GM19468 (cell line): Measurements from ENCODE around the gene CA5A.
"Not testable (repeated sequence)": the region's sequence is repeated elsewhere in the genome, so short reads cannot be mapped to it uniquely, and the experiment has no call there.

Source experiments
- ATAC-seq: cut with Tn5 transposase; IDR thresholded peaks from one replicate; pipeline ENCODE4 v1.9.1; 2021; ENCODE audit warnings: mild to moderate bottlenecking, moderate library complexity, moderate number of reproducible peaks; ENCODE audit not compliant: unreplicated experiment; ENCODE audit errors: extremely low read depth

CA5A gene

DNA sequence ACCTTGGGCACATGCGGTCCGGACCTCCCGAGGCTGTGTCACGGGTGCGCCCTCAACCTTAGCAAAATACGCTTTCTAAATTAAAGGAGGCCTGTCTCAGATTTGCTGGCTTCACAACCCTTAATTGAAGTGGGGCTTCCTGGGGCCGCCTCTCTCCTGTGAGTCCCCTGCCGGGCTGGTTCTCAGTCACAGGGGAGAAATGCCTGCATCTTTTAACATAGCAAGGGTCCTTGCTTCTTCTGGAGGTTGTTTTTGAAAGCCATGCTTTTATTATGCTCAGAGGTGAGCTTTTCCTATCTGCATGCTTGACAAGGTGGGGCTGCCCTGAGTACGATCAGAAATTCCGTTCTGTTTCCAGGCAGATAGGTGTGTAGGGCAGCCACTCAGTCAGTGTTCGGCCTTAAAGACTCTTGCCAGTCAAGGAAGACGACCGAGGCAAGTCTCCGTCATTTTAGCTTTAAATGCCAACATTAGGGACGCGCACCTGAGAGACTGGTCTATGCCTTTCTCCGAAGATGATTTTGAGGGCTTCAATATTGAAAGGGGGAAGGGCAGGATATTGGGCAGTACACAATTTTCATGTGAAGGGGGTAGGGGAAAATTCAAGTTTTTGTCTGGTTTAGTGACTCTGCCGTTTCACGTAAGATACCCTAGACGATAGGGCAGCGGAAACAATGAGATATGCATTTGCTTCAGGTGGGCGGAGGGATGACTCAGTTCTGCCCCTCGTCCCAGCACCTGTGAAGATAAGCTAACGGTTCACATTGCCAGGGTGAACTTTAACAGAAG, 61.5 kb downstream of the CA5A start:
- ATAC-seq: no peak

DNA sequence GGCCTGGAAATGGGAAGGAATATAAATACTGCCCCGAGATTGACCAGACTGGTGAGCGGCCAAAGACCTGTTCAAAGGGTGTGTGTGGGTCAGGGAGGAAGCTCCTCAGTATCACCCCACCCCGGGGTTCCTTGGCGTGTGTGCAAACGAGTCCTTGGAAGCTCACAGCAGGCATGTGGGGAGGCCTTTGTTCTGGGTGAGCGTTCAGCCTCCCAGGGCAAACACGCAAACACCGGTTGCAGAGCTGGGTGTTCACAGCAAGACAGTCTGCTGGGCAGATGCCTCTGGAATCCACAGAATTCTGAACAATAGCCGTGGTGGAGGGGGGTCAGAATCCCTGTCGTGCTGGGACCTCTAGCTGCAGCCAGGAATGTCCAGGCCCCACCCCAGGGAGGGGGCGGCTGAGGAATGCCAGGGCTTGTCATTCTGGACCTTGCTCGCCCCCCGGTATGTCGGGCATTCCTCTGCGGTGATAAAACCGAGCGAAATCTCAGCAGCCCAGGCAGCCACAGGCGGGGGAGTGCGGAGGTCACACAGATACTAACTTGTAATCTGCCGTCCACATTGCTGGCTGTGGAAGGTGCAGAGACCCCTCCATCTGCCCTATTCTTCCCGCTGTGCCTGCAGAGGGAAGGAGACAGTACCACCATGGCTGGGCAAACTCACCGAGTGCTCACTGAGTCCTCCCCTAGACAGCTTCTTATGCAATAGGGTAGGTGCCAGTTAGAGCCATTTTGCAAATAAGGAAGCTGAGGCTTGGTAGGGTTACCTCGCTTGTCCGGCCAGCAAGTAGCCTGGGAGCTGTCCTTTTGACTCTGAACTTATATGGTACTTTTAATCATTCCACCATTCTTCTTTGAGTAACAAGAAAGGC, 65.7 kb downstream of the CA5A start:
- ATAC-seq: not testable (repeated sequence)

DNA sequence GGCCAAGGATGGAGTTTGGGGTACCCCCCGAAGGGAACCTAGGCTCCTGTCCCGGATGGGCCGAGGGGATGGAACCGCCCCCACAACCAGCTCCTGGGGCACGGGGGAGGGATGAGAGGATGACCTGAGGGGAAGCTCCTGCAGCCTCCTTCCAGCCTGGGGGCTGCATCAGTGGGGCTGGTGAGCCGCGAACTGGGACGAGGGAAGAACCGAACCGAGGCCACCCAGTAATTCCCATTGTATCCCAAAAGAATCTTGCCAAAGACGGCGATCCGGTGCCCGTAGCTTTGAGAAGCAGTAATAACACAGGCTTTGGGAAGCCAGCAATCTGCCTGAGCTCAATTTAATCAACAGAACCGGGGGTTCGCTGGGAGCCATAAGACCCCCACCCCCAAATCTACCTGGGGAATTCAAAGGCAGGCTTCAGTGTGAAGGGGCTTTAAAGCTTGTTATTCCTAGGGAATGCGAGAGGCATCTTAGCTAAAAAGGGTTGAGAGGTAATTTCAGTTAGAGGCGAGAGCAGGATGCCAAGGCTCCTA, 66.4 kb downstream of the CA5A start:
- ATAC-seq: not testable (repeated sequence)

DNA sequence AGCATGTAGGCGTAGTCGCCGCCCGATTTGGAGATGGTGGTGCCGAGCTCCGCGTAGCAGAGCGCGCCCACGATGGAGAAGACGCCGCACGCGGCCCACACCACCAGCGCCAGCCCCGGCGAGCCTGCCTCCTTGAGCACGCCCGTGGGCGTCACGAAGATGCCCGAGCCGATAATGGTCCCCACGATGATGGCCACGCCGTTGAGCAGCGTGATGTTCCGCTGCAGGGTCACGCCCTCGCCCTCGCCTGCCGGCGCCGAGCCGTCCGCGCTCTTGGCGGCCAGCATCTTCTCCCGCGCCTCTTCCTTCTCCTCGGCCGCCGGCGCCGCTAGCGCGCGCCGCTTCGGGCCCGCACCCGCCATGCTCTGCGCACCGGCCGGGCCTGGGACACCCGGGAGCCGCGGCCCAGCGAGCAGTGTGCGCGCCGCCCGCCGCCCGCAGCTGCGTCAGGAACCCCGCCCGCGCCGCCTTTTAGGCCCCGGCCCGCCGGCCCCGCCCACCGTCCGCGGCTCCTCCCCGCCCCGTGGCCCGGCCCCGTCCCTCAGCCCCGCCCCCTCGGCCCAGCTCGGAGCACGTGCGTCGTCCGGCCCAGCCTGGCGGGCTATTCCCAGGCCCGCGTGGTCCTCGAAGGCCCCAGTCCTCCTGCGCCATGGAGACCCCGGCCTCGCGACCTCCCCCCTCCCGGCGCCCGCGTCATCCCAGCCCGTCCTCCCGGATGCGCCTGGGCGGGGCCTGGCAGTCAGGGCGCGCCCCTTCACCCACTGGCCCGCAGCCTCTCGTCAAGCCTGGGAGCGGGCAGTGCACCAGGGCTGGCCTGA, 67.1 kb downstream of the CA5A start, which contains the start of gene SLC7A5:
Gene SLC7A5, minus strand, starts transcription at position 447 of the 818 bp plus-strand sequence. Its CDS starts 85 bp downstream, at position 362.
- ATAC-seq: not testable (repeated sequence)

DNA sequence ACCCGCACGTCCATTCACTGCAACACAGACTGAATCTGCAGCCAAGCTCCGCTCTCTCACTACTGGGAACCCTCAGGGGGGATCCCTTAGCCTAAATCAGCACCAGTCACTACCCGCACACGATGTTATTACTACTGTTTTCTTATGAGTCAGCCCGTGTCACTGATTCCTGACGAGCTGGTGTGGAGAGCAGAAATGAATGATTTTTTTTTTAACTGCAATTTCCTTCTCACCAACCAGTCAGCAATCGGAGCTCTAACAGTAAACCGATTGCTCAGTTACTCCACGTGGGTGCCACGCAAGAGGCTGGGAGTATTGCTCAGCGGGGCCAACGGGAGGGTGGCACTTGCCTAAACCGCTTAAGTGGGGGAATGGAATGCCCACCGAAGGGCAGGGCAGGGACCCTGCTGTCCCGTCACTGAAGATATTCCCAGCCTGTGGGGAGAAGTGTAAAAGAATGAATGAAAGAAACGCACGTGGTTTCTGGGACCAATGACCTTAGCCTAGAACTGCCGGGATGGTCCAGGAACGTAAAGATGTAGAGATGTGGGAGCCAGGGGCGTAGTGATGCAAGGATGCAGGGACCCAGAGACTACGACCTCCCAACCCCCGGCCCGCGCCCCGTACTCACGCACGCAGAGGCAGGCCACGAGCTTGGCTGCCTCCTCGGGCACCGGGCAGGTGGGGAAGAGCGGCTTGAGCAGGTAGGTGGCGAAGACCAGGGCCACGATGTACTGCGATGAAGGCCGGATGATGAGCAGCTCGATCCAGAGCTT, 67.9 kb downstream of the CA5A start:
- ATAC-seq: not testable (repeated sequence)

DNA sequence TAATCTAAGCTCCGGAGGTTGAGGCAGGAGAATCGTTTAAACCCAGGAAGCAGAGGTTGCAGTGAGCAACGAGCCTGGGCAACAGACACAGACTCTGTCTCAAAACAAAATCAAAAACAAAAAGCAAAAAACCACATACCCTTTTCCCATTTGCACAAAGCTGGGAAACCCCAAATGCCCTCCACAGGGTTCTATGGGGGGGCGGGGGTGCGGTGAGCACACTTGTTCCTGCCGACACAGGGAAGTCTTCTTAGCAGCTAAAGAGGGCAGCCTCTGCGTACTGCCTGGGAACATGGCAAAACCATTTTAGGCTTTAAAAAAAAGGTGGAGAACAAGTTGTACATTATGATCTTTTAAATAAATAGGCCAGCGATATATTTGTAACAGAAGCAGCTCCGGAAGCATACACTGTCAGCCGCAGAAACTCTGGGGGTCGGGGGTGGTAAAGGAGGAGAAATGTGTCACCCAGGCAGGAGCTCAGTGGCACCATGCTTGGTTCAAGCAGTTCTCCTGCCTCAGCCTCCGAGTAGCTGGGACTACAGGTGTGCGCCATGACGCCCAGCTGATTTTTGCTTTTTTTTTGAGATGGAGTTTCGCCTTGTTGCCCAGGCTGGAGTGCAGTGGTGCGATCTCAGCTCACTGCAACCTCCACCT, 70.3 kb downstream of the CA5A start:
- ATAC-seq: not testable (repeated sequence)

DNA sequence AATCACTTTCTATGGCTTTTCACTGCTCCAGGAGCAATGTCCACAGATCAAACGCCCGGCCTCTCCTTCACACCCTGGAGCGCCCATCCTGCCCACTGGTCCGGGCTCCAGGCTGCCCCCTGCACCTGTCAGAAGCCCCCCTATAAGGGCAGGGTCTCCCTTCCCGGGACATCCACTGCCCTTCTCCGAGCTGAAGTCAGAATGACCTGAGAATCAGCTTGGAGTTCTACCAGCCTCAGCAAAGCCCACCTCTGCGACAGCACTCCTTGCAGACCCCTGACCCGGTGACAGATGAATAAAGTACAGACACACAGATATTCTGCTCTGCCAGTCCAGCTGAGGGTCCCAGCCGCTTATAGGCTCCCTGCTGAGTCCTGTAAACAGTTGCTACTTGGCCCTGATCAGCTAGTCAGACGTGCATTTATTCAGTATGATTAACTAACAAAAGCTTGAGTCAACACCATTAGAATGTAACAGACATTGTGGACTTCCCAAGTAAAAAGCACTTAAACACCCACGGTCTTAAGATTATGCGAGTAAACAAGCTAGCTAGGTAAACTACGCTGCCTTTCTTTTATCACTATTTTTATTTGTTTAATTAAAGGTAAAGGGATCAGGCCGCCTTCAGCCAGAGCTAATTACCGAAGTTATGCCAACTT, 71.9 kb downstream of the CA5A start:
- ATAC-seq: no peak

DNA sequence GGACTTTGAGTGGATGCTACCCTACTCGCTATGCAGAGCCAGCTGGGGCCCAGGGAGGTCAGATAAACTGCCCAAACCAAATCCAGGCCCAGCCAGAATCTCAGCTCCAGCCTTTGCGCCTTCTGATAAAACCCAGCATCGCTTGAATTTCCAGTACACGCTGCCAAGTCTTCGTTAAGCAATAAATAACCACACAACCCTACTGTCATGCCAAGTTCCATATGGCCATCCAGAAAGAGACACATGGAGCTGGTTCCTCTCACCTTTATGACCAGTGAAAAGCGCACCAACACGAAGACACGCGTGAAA, 73.0 kb downstream of the CA5A start:
- ATAC-seq: not testable (repeated sequence)

DNA sequence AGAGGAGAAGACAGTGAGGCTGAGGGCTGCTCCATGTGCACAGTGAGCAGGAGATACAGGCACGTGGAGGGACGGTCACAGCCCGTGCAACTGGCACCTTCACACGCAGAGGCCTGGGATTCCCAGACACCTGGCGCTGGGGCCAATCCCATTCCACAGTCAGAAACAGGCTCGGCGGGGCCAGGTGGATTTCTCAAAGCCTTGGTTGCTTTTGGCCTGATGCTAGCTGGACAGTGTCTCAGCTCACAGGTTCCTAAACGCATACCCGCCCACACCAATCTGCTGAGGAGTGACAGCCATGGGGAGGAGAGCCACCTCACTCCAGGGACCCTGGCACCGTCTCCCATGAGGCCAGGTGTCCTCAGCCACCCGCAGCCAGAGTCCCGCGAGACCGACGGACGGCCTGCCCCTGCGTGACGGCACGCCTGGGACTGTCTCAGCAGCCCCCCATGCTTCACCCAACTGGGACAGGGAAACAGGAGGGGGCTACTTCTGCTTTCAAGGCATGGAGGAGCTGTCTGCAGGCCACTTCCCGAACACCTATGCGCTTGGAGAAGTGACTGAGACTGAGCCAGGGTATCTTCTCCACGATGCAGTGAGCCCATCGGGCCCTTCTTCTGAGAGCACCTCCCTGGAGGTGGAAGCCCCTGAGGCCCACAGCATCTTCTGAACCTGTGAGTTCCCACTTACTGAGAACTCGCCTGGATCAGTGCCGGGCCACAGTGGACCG, 73.6 kb downstream of the CA5A start:
- ATAC-seq: not testable (repeated sequence)

DNA sequence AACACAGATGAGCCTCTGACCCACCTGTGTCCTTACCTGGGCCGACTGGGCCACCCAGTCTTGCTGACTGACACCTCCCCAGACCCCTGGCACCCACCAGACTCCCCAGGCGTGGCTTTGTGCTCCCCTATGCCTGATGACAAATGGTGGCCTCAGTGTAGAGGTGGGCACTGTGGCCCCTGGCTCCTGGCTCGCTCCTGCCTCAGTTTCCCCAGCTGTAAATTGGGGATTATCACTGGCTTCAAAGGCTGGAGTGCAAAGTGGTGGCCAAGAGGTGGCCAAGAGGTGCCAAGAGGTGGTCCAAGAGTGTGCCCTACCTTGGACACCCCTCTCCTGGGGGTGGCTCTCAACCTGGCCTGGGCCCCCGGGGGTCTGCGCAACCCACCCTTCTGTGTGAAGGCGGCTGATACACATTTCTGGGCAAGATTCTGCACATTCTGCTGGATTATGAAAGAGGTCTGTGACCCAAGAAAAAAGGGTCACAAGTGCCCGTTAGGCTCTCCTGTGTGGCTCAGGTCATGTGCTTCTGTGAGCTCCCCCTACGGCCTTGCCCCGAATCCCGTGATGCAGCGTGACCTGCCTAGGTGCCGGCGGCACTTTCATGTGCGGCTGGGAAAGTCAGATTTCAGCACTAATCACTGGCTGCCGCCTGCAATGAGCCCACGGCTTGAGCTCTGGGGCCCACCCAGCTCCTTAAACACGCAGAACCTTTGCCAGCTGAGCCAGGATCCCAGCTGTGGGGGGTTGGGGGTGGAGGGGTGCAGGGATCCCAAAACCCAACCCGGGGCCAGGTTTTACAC, 74.8 kb downstream of the CA5A start:
- not testable (repeated sequence) for ATAC-seq

DNA sequence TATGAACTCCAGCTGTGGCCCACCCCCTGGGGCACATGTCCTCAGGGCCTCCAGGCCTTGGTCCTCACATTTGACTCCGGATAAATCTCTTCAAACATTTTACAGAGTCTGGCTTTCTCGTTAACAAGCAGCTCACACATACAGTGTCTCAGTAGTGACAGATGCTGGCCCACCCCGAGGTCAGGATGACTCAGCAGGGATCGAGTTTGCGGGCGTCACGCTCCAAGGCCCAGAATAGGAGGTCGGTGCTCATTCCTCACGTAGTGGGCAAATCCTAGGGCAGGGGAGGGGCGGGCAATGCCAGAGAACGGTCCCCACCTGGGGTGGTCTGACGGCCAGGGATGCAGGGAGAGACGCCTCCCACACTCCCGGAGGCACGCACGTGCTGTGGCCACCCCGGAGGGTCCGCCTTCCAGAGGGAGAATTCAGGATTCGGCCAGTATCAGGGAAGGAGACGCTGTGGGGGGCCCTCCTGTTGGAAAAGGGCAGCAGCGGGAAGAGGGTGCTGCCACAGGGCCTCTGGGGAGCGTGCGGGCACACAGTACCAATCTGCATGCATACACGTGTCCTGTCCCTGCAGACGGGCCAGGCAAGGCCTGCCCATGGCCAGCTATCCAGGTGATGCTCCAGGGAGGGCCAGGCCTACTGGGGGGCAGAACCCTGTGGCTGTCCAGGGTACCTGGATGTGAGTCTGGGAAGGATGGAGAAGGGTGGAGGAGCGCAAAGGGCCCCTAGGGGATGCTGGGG, 75.6 kb downstream of the CA5A start:
- ATAC-seq: no peak

DNA sequence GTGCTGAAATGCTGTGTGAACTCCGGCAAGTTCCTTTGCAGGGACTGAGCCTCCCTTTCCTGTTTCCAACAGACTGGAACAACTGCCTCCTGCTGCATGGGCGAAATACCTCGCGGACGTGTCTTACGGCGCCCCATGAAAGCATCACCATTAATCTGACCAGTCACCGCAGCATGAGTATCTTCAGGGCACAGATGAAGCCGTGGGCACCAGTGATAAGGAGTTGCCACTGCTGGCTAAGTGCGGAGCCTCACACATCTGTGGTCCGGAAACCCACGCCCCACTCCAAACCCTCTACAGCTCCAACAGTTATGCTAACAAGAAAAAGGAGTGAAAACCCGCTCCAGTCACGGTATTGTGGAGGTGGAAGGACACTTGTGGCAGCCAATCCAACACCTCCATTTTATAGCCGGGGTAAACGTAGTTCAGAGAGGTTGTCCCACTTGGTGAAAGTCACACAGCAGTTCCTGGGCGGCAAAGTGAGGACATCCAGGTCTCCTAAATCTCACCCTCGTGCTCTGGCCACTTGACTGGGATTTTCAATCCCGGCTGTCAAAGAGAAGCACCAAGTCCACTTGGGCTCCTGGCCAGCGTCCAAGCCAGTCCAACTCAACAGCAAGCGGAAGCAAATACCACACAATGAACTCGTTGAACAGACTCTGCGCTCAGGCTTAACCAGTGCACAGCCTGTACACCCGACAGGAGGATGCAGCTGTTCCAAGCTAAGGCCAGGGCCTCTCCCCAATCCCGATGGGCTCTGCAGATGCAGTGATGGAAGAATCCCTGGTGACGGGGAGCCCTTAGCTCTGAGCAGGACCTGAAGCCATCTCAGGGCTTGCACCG, 78.0 kb downstream of the CA5A start:
- not testable (repeated sequence) for ATAC-seq

DNA sequence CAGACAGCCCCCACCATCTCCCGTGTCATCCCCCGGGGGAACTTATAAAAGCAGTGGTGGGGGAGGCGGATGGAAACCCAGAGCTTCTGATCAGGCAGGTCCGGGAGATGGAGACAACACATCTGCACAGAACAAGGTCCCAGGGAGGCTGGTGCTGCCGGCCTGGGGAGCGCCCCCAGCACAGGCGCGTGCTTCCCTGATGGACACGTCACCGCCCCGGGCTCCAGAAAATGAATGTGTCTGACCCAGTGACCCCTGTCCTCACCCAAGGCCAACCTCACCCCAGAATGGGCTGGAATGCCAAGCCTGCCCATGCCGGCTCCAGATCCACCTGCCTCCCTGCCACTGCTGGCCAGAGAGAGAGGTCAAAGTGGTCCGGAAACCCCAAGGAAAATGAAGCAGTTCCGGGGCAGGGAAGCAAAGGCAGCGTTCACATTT, 79.5 kb downstream of the CA5A start:
- ATAC-seq: no peak

DNA sequence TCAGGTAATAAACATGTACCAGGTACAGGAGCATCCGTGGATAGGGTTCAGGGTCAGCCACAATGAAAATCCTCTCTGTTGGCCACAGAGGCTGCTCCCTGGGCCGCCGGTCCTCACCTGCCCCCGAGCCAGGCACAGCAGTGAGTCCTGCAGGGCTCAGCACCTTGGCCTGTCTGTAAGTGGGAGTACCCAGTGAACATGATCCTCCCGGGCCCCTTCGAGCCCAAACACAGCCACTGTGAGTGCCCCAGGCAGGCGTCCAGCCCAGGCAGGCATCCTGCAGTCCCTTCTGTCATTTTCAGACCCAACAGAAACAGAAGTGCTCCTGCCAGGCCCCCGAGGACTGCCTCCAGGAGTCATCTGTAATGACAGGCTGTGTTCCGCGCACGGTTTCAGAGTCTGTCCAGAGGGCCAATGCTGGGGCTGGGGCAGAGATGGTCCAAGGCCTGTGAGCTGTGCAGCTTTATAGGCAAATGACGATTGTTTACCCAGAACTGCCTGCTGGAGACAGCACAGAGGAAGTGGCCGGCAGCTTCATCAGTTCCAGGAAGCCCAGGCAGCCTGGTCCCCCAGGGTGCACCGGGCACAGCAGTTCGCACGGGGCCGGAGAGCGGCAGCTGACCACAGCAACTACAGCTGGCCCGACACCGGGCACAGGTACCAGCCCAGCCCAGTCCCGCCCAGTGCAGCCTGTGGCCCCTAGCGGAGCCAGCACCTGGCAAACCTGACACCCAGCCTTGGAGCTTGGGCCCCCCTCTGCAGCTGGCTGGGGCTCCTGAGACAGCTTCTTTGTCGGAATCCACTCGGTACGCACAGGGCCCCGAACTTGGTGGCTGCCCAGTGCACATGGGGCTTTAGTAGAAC, 80.2 kb downstream of the CA5A start:
- no peak for ATAC-seq
